Measurements from ENCODE around the gene MAGEB1.

MAGEB1 gene

DNA sequence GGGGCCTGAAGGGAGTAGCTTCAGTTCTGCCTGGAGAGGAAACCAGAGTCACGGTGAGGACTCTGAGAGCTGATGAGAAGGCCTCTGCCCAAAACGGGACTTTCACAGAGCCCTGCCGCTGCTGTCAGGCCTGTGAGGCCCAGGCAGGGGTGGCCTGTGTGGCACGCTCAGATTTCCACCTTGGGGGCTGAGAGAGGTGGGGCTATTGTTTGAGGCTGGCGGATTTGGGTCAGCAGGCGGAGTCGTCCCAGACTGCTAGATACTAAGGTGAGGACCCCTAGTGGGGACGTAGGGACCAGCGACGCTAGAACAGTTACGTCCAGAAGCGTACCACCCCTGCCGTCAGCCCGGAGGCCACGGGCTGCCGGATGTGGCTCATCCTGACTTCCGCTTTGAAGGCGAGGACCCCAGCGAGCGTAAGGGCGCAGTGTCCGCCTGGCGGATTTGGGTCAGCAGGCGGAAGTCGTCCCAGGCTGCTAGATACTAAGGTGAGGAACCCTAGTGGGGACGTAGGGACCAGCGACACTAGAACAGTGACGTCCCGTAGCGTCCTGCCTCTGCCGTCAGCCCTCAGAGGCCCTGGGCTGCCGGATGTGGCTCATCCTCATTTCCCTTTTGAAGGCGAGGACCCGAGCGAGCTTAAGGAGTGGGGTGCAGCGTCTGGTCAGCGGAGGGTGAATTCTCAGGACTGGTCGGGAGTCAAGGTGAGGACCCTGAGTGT lies at the start of gene MAGEB1:
TSS of gene MAGEB1 (plus strand) at position 378 of the 721 bp plus-strand sequence. CDS start 3,348 bp downstream, outside the sequence.
- no peak for DNase-seq (ENCODE audit: low spot score)

GRCh38 chrX:30212172-30212571 lies 34.8 kb upstream of the MAGEB1 start:
- DNase-seq (ENCODE audit: low spot score): no peak

DNA sequence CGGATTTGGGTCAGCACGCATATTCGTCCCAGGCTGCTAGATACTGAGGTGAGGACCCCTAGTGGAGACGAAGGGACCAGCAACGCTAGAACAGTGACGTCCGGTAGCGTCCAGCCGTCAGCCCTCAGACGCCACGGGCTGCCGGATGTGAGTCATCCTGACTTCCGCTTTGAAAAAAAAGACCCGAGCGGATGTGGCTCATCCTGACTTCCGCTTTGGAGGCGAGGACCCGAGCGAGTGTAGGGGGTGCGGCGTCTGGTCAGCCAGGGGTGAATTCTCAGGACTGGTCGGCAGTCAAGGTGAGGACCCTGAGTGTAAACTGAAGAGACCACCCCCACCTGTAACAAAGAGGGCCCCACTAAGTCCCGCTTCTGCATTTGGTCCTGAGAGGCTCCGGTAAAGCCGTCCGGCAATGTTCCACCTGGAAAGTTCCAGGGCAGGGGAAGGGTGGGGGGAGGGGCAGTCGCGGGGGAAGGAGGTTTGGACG lies 31.5 kb upstream of the MAGEB1 start, which contains the start of gene MAGEB2:
TSS of gene MAGEB2 (plus strand) at position 207 of the 487 bp plus-strand sequence. CDS start 3,018 bp downstream, outside the sequence.
- no peak for DNase-seq (ENCODE audit: low spot score)

- no peak for DNase-seq (ENCODE audit: low spot score)
These were observed 29.5 kb upstream of the MAGEB1 start for GRCh38 chrX:30217465-30217864.

DNA sequence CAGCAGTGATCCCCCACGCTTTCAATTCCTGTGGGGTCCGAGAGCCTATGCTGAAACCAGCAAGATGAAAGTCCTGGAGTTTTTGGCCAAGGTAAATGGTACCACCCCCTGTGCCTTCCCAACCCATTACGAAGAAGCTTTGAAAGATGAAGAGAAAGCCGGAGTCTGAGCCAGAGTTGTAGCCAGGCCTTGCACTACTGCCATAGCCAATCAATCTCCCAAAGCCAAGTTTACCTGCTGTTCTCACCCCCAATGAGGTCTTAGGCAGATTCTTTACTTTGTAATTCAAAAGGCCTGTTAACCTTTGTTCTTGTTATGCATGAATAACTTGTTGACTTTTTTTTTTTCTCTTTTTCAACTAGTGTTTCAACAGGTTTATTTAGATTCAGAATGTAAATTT lies 27.6 kb upstream of the MAGEB1 start:
- DNase-seq (ENCODE audit: low spot score): no peak

DNA sequence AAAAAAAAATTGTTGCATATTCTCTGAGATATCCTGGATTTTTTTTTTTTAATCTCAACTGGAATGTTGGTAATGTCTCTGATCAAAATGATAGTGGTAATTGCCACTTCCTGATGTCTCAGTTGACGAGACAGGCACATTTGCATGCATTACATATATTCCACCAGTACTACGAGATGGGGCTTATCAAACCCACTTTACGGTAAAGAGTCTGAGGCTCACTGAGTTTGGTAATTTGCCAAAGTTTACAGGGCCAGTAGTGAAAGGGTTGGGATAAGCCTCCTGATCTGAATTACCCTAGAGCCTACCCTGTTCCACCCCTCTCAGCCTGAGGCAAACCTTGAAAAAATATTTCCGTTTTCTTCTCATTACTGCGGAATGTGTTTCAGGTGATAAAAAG lies 26.3 kb upstream of the MAGEB1 start:
- DNase-seq (ENCODE audit: low spot score): no peak

DNA sequence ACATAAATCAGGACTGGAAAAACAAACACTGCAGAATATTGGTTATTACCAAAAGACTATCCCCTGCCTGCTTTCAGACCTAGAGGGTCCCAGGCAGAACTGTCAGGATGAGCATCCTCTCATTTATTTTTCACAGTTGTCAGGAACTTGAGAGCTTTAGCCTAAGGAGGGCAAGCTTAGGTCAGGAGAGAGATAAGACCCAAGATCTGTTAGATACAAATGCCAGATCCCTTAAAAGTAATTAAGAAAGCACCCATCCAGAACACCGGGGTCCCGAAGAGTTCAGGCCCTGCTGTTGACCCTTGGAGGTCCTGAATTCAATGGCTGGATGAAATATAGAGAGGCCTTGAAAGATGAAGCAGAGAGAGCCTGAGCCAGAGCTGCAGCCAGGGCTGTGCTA lies 22.4 kb upstream of the MAGEB1 start:
- DNase-seq (ENCODE audit: low spot score): no peak

GRCh38 chrX:30228526-30228925 lies 18.4 kb upstream of the MAGEB1 start:
- no peak for DNase-seq (ENCODE audit: low spot score)

GRCh38 chrX:30230395-30230794 lies 16.6 kb upstream of the MAGEB1 start, which contains the start of gene MAGEB3:
Gene MAGEB3, plus strand, starts transcription at chrX:30230657. Its CDS starts 5,268 bp downstream, at chrX:30235925.
- no peak for DNase-seq (ENCODE audit: low spot score)

DNA sequence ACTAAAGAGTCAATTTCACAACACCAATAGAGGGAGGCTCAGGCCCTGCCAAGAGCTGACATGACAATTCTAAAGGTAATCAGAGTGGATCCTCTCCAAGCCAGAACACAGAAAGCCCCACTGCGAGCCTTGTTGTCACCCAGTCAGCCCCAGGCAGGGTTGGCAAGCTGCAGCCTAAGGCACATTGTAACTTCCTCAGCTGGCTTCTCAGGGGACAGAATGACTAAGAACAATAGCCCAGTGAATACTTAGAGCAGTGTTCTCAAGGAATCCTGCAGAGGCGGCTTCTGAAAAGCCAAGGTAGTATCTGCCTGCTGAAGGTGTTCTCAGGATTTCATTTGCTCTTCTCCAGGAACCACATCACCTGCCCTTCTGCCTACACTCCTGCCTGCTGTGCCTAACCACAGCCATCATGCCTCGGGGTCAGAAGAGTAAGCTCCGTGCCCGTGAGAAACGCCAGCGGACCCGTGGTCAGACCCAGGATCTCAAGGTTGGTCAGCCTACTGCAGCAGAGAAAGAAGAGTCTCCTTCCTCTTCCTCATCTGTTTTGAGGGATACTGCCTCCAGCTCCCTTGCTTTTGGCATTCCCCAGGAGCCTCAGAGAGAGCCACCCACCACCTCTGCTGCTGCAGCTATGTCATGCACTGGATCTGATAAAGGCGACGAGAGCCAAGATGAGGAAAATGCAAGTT lies 5.1 kb upstream of the MAGEB1 start, which contains the start of gene MAGEB4:
TSS of gene MAGEB4 (plus strand) at position 277 of the 692 bp plus-strand sequence. CDS start at position 413, 136 bp downstream.
- no peak for DNase-seq (ENCODE audit: low spot score)

- no peak for DNase-seq (ENCODE audit: low spot score)
These were observed 1.9 kb downstream of the MAGEB1 start for GRCh38 chrX:30248854-30249253.

DNA sequence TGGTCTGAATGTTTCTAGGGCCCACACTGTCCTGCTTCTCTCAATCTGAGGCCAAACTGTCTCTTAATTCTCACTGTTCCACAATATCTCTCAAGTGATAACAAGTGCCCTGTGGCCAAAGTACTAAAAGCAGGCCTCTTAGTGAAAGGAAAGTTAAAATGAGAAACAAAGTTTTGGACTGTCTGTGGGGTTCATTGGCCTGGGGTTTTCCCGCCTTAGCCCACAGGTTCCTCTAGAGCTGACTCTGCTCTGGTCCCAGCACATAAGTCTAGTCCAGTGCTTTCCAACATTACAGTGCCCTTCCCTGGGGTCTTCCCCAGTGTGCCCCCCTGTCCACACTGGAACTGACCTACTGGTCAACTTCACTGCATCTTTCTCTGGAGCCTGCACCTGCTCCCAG lies 6.3 kb downstream of the MAGEB1 start:
- no peak for DNase-seq (ENCODE audit: low spot score)

GRCh38 chrX:30259927-30260326 lies 13.0 kb downstream of the MAGEB1 start:
- DNase-seq (ENCODE audit: low spot score): no peak

- no peak for DNase-seq (ENCODE audit: low spot score)
These were observed 14.1 kb downstream of the MAGEB1 start for GRCh38 chrX:30261012-30261411.

- no peak for DNase-seq (ENCODE audit: low spot score)
These were observed 15.8 kb downstream of the MAGEB1 start for GRCh38 chrX:30262763-30263162.

DNA sequence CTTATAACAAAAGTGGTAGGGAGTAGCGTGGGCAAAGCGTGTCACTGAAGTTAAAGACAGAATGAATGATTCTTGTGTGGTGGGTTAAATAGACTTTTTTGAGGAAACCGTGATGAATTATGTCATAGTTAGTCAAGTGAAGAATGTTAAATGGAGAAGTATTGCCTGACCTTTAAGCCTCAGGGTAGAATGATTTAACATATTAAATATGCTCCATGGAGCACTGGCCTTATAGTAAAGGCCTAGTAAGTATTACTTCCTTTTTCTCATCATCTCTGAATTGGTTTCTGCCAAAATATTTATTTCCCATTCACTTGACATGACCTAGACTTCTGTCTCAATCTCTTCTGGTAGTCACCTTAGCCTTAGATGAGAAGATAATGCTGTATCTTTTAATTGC lies 23.7 kb downstream of the MAGEB1 start:
- DNase-seq (ENCODE audit: low spot score): no peak

DNA sequence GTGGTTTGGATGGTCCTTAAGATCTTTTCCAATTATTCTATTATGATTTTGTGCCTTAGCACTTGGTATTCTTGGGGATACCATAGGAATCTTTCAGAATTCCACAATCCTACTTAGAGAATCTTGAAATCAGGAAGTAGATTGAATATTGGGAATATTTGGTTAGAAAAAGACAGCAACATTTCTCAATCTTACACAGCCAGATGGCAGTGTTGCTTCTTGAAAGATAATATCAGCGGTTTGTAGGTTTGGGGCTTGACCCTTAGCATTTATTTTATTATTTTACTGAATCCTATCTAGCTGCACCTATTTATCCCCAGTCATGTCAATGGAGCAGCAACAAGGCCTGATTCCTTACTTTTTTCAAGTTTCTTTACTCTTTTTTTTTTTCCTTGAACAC lies 28.6 kb downstream of the MAGEB1 start:
- DNase-seq (ENCODE audit: low spot score): peak; percentile 3

DNA sequence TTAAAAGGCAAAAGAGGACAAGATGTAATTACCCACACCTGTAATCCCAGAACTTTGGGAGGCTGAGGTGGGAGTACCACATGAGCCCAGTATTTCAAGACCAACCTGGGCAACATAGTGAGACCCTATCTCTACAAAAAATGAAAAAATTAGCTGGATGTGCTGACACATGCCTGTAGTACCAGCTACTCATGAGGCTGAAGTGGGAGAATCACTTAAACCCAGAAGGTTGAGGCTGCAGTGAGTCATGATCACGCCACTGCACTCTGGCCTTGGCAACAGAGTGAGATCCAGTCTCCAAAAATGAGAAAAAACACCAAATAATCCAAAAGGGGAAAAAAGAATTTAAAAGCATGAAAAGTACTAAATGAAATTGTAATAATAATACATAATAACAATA lies 31.4 kb downstream of the MAGEB1 start:
- DNase-seq (ENCODE audit: low spot score): no peak

DNA sequence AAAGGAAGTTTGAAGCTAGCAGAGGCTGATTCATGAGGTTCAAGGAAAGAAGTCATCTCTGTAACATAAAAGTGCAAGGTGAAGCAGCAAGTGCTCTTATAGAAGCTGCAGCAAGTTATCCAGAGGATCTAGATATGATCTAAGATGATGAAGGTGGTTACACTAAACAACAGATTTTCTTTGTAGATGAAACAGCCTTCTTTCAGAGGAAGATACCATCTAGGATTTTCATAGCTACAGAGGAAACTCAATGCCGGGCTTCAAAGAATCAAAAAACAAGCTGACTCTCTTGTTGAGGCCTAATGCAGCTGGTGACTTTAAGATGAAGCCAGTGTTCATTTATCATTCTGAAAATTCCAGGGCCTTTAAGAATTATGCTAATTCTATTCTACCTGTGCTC lies 33.5 kb downstream of the MAGEB1 start:
- no peak for DNase-seq (ENCODE audit: low spot score)

DNA sequence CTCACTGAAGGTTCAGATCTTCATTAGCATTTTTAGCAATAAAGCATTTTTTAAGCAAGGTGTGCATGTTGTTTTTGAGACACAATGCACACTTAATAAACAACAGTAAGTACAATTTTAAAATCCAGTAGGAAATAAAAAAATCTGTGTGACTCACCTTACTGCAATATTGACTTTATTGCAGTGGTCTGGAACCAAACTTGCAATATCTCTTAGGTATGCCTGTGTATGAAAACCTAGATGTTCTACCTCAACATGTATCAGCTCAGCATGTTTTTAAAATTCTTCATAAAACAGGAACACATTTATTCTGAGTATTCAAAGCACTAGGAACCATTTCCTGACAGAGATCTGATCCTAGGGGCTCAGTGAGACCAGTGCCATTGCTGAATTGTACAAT lies 35.6 kb downstream of the MAGEB1 start:
- DNase-seq (ENCODE audit: low spot score): no peak

GRCh38 chrX:30283456-30284200 lies 36.7 kb downstream of the MAGEB1 start:
- DNase-seq (ENCODE audit: low spot score): no peak

All from NAMALWA (cell line).